ENCODE data around the gene ANHX.
"Not testable (repeated sequence)": the region's sequence is repeated elsewhere in the genome, so short reads cannot be mapped to it uniquely, and the experiment has no call there.

The ANHX gene

DNA sequence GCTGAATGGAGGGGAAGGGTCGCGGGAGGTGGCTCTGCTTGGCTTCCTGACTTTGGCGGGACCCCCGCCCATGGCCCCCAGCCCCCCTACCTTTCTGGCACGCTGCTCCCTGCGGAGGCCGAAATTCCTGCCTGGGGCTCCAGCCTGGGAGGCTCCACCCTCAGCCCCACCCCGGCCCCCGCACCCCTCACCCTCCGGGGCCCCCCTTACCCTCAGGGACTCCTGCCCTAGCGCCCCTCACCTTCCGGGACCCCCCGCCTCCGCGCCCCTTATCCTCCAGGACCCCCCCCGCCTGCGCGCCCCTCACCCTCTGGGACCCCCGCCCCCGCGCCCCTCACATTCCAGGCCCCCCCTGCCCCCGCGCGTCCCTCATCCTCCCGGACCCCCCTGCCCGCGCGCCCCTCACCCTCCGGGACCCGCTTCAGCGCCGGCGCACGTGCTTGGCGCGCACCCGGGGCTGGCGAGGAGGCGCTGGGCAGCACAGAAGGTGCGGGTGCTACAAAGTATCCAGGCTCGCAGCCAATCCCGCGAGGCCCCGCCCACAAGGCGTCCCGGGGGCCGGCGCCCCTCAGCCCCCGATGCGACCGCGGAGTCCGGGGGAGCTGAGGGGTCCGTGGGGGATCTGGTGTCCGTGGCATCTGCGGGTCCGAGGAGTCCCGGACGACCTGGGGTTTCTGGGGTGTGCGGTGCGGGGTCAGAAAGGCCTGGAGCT lies at the start of gene ANHX:
Gene ANHX, minus strand, starts transcription at position 477 of the 712 bp plus-strand sequence. CDS start 1,521 bp downstream, outside the sequence.
- Histone ChIP-seq H3K9me3 (ENCODE audit: control insufficient read depth, insufficient read depth, low read length) (peaks cover 81% of the 10 kb centered on the region), H3K9ac (ENCODE audit: low read depth, low read length) (no peak within 1 kb of the TSS), H3K27ac (ENCODE audit: low read depth, low read length) (no peak within 1 kb of the TSS), H3K4me3 (ENCODE audit: low read depth, low read length) (no peak within 1 kb of the TSS), H3K36me3 (ENCODE audit: control insufficient read depth, insufficient read depth, low read length) (no peaks in the 10 kb centered on the region), H3K4me1 (ENCODE audit: control insufficient read depth, insufficient read depth, low read length) (no peaks in the 10 kb centered on the region), H3K27me3 (ENCODE audit: control insufficient read depth, insufficient read depth, low read length) (no peaks in the 10 kb centered on the region)

DNA sequence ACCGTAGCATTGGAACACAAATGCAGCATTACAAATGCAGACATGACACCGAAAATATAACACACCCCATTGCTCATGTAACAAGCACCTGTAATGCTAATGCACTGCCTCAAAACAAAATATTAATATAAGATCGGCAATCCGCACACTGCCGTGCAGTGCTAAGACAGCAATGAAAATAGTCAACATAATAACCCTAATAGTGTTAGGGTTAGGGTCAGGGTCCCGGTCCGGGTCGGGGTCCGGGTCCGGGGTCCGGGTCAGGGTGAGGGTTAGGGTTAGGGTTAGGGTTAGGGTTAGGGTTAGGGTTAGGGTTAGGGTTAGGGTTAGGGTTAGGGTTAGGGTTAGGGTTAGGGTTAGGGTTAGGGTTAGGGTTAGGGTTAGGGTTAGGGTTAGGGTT lies 29.0 kb upstream of the ANHX start:
- not testable (repeated sequence) for H3K9ac ChIP-seq (ENCODE audit: low read depth, low read length)

DNA sequence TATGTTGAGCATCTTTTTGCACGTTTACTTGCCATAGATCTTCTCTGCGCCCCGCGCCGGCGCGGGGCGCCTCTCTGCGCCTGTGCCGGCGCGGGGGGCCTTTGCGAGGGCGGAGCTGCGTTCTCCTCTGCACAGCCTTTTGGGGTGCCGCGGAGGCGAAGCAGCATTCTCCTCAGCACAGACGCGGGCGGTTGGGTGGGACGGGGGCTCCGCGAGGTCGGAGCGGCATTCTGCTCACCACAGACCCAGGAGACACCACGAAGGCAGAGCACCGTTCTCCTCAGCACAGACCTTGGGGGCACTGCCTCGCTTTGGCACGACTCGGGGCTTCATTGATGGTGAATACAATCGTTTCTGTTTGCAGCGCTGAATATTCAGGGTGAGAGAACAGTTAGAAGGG lies 28.5 kb upstream of the ANHX start:
- H3K36me3 ChIP-seq (ENCODE audit: control insufficient read depth, insufficient read depth, low read length) = no peaks in the 10 kb centered on the region
- H3K9me3 ChIP-seq (ENCODE audit: control insufficient read depth, insufficient read depth, low read length) = 0 out of 2 replicates have a peak, but pooled peaks cover 4% of the 10 kb centered on the region
- no peak overlapping the region for H3K4me3 ChIP-seq (ENCODE audit: low read depth, low read length)
- no peak overlapping the region for H3K9ac ChIP-seq (ENCODE audit: low read depth, low read length)
- no peak overlapping the region for H3K27ac ChIP-seq (ENCODE audit: low read depth, low read length)
- no peaks in the 10 kb centered on the region for H3K27me3 ChIP-seq (ENCODE audit: control insufficient read depth, insufficient read depth, low read length)
- no peaks in the 10 kb centered on the region for H3K4me1 ChIP-seq (ENCODE audit: control insufficient read depth, insufficient read depth, low read length)

More for the DNA sequence above, 29.0 kb upstream of the ANHX start:
- H3K27me3 ChIP-seq (ENCODE audit: control insufficient read depth, insufficient read depth, low read length); H3K36me3 ChIP-seq (ENCODE audit: control insufficient read depth, insufficient read depth, low read length); H3K9me3 ChIP-seq (ENCODE audit: control insufficient read depth, insufficient read depth, low read length); H3K4me1 ChIP-seq (ENCODE audit: control insufficient read depth, insufficient read depth, low read length); H3K27ac ChIP-seq (ENCODE audit: low read depth, low read length); H3K4me3 ChIP-seq (ENCODE audit: low read depth, low read length): not testable (repeated sequence)

DNA sequence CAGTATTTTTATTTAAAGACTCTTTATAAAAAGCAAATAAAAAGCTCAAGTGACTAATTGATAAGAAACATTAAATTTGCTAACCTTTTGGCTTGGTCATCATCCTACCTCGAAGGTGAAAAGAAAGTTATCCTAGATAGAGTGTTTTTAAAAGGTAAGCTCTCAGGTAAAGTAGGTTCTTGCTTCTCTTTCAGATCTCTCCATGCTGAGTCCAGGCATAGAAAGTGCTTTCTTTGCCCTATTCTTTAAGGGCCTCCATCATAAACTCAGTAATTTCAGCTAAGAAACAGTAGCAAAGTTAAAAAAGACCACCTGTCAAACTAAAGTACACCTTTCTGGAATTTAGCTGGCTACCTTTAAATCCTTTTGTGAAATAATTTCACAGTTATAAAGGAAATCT lies 20.6 kb upstream of the ANHX start:
- H3K4me3 ChIP-seq (ENCODE audit: low read depth, low read length) = no peak overlapping the region
- H3K36me3 ChIP-seq (ENCODE audit: control insufficient read depth, insufficient read depth, low read length) = no peaks in the 10 kb centered on the region
- H3K27me3 ChIP-seq (ENCODE audit: control insufficient read depth, insufficient read depth, low read length) = no peaks in the 10 kb centered on the region
- no peaks in the 10 kb centered on the region for H3K4me1 ChIP-seq (ENCODE audit: control insufficient read depth, insufficient read depth, low read length)
- no peak overlapping the region for H3K27ac ChIP-seq (ENCODE audit: low read depth, low read length)
- peaks cover 43% of the 10 kb centered on the region for H3K9me3 ChIP-seq (ENCODE audit: control insufficient read depth, insufficient read depth, low read length)
- no peak overlapping the region for H3K9ac ChIP-seq (ENCODE audit: low read depth, low read length)

DNA sequence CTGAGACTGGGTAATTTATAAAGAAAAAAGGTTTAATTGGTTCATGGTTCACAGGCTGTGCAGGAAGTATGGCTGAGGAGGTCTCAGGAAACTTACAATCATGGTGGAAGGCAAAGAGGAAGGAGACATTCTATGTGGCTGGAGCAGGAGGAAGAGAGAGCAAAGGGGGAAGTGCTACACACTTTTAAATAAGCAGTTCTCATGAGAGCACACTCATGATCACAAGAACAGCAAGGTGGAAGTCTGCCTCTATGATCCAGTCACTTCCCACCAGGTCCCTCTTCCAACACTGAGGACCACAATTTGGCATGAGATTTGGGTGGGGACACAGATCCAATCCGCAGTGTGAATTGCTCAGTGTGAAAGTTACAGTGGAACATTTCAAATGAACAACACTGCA lies 20.2 kb upstream of the ANHX start:
- peaks cover 46% of the 10 kb centered on the region for H3K9me3 ChIP-seq (ENCODE audit: control insufficient read depth, insufficient read depth, low read length)
- H3K36me3 ChIP-seq (ENCODE audit: control insufficient read depth, insufficient read depth, low read length); H3K27ac ChIP-seq (ENCODE audit: low read depth, low read length); H3K4me3 ChIP-seq (ENCODE audit: low read depth, low read length); H3K4me1 ChIP-seq (ENCODE audit: control insufficient read depth, insufficient read depth, low read length); H3K27me3 ChIP-seq (ENCODE audit: control insufficient read depth, insufficient read depth, low read length); H3K9ac ChIP-seq (ENCODE audit: low read depth, low read length): not testable (repeated sequence)

DNA sequence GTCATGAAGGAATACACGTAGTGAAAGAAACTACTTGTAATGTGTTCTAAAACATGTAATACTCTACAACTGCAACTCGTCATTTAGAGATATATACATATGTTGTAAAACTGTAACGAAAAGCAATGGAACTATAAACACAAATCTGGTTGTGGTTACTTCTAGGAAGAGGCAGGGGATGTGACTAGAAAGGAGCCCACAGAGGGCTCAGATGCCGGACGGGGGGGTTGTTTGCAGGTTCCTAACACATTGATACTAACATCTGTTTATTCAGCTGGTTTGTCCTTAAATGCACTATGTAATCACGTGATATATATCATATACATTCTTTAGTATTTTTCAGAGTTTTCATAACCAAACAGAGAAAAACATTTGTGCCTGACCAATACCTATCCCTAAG lies 16.1 kb upstream of the ANHX start:
- no peaks in the 10 kb centered on the region for H3K36me3 ChIP-seq (ENCODE audit: control insufficient read depth, insufficient read depth, low read length)
- H3K27me3 ChIP-seq (ENCODE audit: control insufficient read depth, insufficient read depth, low read length) = no peaks in the 10 kb centered on the region
- H3K9ac ChIP-seq (ENCODE audit: low read depth, low read length) = no peak overlapping the region
- H3K9me3 ChIP-seq (ENCODE audit: control insufficient read depth, insufficient read depth, low read length) = peaks cover 42% of the 10 kb centered on the region
- H3K4me1 ChIP-seq (ENCODE audit: control insufficient read depth, insufficient read depth, low read length) = no peaks in the 10 kb centered on the region
- H3K27ac ChIP-seq (ENCODE audit: low read depth, low read length) = no peak overlapping the region
- no peak overlapping the region for H3K4me3 ChIP-seq (ENCODE audit: low read depth, low read length)

DNA sequence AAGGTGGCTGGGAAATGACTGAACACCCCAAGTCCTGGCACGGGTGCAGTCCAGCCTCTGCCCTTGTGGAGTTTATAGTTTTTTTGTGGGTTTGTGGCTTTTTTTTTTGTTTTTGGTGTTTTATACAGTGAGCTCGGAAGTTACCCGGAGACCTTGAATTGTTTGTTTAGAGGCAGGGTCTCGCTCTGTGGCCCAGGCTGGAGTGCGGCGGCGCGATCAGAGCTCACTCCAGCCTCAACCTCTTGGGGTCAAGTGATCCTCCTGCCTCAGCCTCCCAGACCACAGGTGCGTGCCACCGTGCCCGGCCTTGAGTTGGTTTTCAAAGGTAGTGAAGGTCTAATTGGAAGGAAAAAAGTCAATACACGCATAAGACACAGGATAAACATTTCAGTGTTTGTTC lies 879 bp upstream of the ANHX start:
- Histone ChIP-seq H3K27me3 (ENCODE audit: control insufficient read depth, insufficient read depth, low read length) (no peaks in the 10 kb centered on the region), H3K9ac (ENCODE audit: low read depth, low read length) (no peak overlapping the region), H3K36me3 (ENCODE audit: control insufficient read depth, insufficient read depth, low read length) (no peaks in the 10 kb centered on the region), H3K4me1 (ENCODE audit: control insufficient read depth, insufficient read depth, low read length) (no peaks in the 10 kb centered on the region), H3K4me3 (ENCODE audit: low read depth, low read length) (no peak overlapping the region), H3K27ac (ENCODE audit: low read depth, low read length) (no peak overlapping the region), H3K9me3 (ENCODE audit: control insufficient read depth, insufficient read depth, low read length) (peaks cover 80% of the 10 kb centered on the region)

DNA sequence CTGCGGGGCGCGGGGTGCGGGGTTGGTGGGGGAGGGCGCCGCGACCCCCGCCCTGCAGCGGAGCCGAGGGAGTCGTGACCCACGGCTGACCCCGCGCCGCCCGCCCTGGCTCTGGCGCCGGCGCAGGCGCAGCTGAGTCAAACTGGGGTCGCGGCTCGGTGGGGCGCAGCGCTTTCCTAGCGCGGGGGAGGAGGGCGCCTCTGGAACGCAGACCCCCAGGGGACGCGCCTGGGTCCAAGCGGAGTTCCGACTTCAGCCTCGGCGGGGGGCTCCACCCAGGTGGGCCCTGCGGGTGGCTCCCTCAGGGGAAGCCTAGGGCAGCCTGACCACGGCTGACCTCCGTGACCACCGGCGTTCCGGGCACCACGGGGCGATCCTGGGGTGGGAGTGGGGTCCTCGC lies 467 bp upstream of the ANHX start:
- Histone ChIP-seq H3K4me1 (ENCODE audit: control insufficient read depth, insufficient read depth, low read length) (no peaks in the 10 kb centered on the region), H3K36me3 (ENCODE audit: control insufficient read depth, insufficient read depth, low read length) (no peaks in the 10 kb centered on the region), H3K4me3 (ENCODE audit: low read depth, low read length) (no peak overlapping the region), H3K27ac (ENCODE audit: low read depth, low read length) (no peak overlapping the region), H3K9me3 (ENCODE audit: control insufficient read depth, insufficient read depth, low read length) (peaks cover 80% of the 10 kb centered on the region), H3K9ac (ENCODE audit: low read depth, low read length) (no peak overlapping the region), H3K27me3 (ENCODE audit: control insufficient read depth, insufficient read depth, low read length) (no peaks in the 10 kb centered on the region)

DNA sequence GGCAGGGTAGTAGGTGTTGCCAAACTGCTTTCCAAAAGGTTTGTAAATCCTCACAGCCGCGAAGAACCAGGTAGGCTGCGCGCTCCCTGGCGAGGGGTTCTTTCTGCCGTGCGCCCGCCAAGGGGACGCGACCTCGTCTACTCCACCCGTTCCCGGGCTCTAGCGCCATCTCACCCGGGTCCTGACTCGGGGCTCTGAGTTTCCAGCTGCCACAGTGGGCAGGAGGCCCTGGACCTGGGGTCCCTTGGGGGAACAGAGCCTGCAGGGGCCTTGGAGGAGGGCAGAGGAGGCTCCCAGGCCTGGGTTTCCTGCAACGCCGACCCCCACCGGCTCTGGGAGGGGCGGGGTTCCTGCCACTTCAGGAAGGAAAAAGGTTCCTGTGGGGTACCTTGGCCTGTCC lies 706 bp downstream of the ANHX start:
- no peaks in the 10 kb centered on the region for H3K36me3 ChIP-seq (ENCODE audit: control insufficient read depth, insufficient read depth, low read length)
- peaks cover 82% of the 10 kb centered on the region for H3K9me3 ChIP-seq (ENCODE audit: control insufficient read depth, insufficient read depth, low read length)
- H3K4me3 ChIP-seq (ENCODE audit: low read depth, low read length) = no peak overlapping the region
- H3K27me3 ChIP-seq (ENCODE audit: control insufficient read depth, insufficient read depth, low read length) = no peaks in the 10 kb centered on the region
- H3K9ac ChIP-seq (ENCODE audit: low read depth, low read length) = no peak overlapping the region
- H3K27ac ChIP-seq (ENCODE audit: low read depth, low read length) = no peak overlapping the region
- H3K4me1 ChIP-seq (ENCODE audit: control insufficient read depth, insufficient read depth, low read length) = no peaks in the 10 kb centered on the region

DNA sequence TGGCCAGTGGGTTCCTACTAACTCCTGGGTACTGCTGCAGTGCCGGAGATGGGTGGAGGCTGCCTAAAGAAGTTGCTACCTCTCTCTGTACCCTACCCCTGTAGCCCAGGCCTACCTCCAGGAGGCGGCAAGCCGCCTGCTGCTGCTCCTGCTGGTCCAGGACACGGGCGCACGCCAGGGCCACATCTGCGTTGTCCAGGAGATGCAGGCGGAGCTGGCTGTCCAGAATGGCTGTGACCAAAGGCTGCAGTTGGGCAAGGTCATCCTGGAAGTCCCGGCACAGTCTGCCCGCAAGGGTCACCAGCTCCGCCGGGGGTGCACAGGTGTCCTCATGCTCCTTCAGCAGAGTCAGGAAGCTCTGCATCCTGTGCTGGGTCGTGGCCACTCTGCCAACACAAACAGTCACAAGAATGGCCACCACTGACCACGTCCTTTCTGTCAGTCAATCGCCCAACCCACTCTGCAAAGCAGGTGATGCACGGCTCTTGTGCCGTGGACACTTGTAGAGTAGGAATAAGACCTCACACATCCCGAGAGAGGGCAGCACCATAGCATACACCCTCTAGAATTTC lies 1.6 kb downstream of the ANHX start:
- no peaks in the 10 kb centered on the region for H3K4me1 ChIP-seq (ENCODE audit: control insufficient read depth, insufficient read depth, low read length)
- H3K27me3 ChIP-seq (ENCODE audit: control insufficient read depth, insufficient read depth, low read length) = no peaks in the 10 kb centered on the region
- H3K36me3 ChIP-seq (ENCODE audit: control insufficient read depth, insufficient read depth, low read length) = no peaks in the 10 kb centered on the region
- peaks cover 82% of the 10 kb centered on the region for H3K9me3 ChIP-seq (ENCODE audit: control insufficient read depth, insufficient read depth, low read length)
- H3K9ac ChIP-seq (ENCODE audit: low read depth, low read length) = no peak overlapping the region
- no peak overlapping the region for H3K27ac ChIP-seq (ENCODE audit: low read depth, low read length)
- H3K4me3 ChIP-seq (ENCODE audit: low read depth, low read length) = no peak overlapping the region

DNA sequence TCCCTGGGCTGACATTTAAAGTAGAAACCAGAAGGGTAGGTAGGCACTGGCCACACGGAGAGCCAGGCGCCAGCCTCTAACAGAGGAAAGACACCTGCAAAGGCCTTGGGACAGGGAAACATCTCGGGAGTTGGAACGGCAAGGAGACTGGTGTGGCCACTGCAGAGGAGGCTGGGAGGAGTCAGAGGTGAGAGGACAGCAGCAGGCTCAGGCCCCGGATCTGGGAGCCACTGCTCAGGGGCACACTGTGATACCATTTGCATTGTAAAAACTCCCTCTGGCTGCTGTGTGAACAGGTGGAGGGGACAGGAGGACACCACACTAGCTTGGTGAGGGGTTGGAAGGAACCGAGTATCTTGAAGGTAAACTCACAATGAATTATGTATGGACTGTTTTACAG lies 2.7 kb downstream of the ANHX start:
- Histone ChIP-seq H3K27me3 (ENCODE audit: control insufficient read depth, insufficient read depth, low read length) (no peaks in the 10 kb centered on the region), H3K9me3 (ENCODE audit: control insufficient read depth, insufficient read depth, low read length) (peaks cover 85% of the 10 kb centered on the region), H3K4me3 (ENCODE audit: low read depth, low read length) (no peak overlapping the region), H3K27ac (ENCODE audit: low read depth, low read length) (no peak overlapping the region), H3K36me3 (ENCODE audit: control insufficient read depth, insufficient read depth, low read length) (no peaks in the 10 kb centered on the region), H3K4me1 (ENCODE audit: control insufficient read depth, insufficient read depth, low read length) (no peaks in the 10 kb centered on the region), H3K9ac (ENCODE audit: low read depth, low read length) (no peak overlapping the region)

Measured in HUES48 (cell line).